ENCODE results near the gene PLPPR3. TPM values are rescaled to one million over a fixed set of nuclear protein-coding genes. Genes with fewer than 3 reads are reported as not detected.
A peak's percentile ranks its signal among the peaks of the same experiment; 100 is the strongest.

Gene PLPPR3
- total and polyA plus RNA-seq, 9 of the 15 experiments (the other 6 are each of a cell fraction or from before 2014, with no cell fraction given): 0.01 to 48.2 (median 8.6) TPM

DNA sequence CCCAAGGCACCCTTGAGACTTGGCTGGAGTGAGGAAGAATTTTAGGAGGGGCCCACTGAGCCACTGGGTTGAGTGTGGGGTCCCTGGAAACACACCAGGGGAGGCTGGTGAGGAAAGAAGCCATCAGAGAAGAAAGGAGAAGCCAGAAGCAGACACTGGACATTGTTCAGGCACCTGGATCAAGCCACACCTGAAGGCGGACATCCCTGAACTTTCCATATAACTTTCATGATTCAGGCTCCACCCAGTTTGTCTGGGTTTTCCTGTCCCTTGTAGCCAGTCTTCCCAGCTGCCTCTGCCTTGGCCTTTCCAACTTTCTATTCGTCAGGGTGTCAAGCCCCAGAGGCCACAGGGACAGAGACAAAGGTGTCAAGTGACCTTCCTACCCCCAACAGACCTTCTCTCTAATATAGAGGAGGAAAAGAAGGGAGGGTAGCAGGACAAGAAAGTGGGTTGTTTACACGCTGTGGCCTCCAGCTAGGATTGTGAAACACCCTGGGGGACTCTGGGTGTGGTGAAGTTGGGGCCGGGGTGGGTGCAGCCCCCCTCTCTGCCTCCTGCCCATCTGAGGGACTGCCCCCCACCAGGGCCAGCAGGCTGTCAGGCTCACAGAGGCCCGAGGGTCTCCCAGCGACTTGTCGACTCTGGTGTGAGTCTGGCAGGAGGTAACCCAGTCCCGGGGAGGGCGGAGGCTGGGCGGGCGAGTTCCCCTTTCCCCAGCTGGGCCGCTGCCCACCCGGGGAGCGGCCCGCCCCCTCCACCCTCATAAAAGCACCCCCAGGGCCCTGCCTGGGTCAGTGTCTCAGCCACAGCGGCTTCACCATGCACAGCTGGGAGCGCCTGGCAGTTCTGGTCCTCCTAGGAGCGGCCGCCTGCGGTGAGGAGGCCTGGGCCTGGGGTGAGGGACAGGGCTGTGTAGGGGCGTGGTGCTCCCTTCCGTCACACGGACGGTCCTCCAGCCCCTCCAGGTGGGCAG lies 37.4 kb upstream of the PLPPR3 start, which contains the start of gene CFD (continued):
- TF ChIP-seq, protein P1, sequence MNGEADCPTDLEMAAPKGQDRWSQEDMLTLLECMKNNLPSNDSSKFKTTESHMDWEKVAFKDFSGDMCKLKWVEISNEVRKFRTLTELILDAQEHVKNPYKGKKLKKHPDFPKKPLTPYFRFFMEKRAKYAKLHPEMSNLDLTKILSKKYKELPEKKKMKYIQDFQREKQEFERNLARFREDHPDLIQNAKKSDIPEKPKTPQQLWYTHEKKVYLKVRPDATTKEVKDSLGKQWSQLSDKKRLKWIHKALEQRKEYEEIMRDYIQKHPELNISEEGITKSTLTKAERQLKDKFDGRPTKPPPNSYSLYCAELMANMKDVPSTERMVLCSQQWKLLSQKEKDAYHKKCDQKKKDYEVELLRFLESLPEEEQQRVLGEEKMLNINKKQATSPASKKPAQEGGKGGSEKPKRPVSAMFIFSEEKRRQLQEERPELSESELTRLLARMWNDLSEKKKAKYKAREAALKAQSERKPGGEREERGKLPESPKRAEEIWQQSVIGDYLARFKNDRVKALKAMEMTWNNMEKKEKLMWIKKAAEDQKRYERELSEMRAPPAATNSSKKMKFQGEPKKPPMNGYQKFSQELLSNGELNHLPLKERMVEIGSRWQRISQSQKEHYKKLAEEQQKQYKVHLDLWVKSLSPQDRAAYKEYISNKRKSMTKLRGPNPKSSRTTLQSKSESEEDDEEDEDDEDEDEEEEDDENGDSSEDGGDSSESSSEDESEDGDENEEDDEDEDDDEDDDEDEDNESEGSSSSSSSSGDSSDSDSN (IDR thresholded peaks at IDR 0.05; ENCODE audit: borderline replicate concordance in 1 of 2, low read depth in 2 of 2, low read length in 2 of 2): no peak
- no peak for TF ChIP-seq RHOXF2B (CRISPR knock-in tag; conservative IDR thresholded peaks at IDR 0.05)
- TF ChIP-seq, protein P2, sequence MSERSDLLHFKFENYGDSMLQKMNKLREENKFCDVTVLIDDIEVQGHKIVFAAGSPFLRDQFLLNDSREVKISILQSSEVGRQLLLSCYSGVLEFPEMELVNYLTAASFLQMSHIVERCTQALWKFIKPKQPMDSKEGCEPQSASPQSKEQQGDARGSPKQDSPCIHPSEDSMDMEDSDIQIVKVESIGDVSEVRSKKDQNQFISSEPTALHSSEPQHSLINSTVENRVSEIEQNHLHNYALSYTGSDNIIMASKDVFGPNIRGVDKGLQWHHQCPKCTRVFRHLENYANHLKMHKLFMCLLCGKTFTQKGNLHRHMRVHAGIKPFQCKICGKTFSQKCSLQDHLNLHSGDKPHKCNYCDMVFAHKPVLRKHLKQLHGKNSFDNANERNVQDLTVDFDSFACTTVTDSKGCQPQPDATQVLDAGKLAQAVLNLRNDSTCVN (CRISPR knock-in tag; IDR thresholded peaks at IDR 0.05): no peak
- TF ChIP-seq, protein P3, sequence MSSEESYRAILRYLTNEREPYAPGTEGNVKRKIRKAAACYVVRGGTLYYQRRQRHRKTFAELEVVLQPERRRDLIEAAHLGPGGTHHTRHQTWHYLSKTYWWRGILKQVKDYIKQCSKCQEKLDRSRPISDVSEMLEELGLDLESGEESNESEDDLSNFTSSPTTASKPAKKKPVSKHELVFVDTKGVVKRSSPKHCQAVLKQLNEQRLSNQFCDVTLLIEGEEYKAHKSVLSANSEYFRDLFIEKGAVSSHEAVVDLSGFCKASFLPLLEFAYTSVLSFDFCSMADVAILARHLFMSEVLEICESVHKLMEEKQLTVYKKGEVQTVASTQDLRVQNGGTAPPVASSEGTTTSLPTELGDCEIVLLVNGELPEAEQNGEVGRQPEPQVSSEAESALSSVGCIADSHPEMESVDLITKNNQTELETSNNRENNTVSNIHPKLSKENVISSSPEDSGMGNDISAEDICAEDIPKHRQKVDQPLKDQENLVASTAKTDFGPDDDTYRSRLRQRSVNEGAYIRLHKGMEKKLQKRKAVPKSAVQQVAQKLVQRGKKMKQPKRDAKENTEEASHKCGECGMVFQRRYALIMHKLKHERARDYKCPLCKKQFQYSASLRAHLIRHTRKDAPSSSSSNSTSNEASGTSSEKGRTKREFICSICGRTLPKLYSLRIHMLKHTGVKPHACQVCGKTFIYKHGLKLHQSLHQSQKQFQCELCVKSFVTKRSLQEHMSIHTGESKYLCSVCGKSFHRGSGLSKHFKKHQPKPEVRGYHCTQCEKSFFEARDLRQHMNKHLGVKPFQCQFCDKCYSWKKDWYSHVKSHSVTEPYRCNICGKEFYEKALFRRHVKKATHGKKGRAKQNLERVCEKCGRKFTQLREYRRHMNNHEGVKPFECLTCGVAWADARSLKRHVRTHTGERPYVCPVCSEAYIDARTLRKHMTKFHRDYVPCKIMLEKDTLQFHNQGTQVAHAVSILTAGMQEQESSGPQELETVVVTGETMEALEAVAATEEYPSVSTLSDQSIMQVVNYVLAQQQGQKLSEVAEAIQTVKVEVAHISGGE (CRISPR knock-in tag; IDR thresholded peaks at IDR 0.05): 0 out of 6 replicates have a peak, but pooled peaks of 1 of the 3 experiments have one; percentile 8
- no peak for TF ChIP-seq TBP (optimal IDR thresholded peaks at IDR 0.05; ENCODE audit: low read depth, low read length)
- TF ChIP-seq TAF15 (IDR thresholded peaks at IDR 0.05; ENCODE audit: low read depth, low read length): no peak
- TF ChIP-seq TCF7L2 (IDR thresholded peaks at IDR 0.05; ENCODE audit: low read depth, low read length): no peak
- peak; percentile 44 for TF ChIP-seq ZFX (CRISPR knock-in tag; IDR thresholded peaks at IDR 0.05)
- no peak for TF ChIP-seq DMBX1 (CRISPR knock-in tag; IDR thresholded peaks at IDR 0.05; ENCODE audit: borderline replicate concordance)
- no peak for TF ChIP-seq ATF1 (CRISPR knock-in tag; IDR thresholded peaks at IDR 0.05)
- TF ChIP-seq ATF1 (tag; IDR thresholded peaks at IDR 0.05): no peak
- no peak for TF ChIP-seq STAG1 (CRISPR knock-in tag; IDR thresholded peaks at IDR 0.05; ENCODE audit: borderline replicate concordance)
- peak in 1 of 2 experiments; percentile 25; a peak in 1 of 4 replicates for TF ChIP-seq RAD21 (CRISPR knock-in tag; conservative IDR thresholded peaks at IDR 0.05 in 1 of 2, IDR thresholded peaks at IDR 0.05 in 1 of 2)
- TF ChIP-seq ZNF444 (CRISPR knock-in tag; IDR thresholded peaks at IDR 0.05): no peak
- TF ChIP-seq, protein P4, sequence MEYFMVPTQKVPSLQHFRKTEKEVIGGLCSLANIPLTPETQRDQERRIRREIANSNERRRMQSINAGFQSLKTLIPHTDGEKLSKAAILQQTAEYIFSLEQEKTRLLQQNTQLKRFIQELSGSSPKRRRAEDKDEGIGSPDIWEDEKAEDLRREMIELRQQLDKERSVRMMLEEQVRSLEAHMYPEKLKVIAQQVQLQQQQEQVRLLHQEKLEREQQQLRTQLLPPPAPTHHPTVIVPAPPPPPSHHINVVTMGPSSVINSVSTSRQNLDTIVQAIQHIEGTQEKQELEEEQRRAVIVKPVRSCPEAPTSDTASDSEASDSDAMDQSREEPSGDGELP (CRISPR knock-in tag; IDR thresholded peaks at IDR 0.05; ENCODE audit: borderline replicate concordance): 0 out of 2 replicates have a peak, but pooled peaks have one; percentile 30
- TF ChIP-seq BACH1 (tag; IDR thresholded peaks at IDR 0.05): no peak
- no peak for TF ChIP-seq ZNF23 (CRISPR knock-in tag; IDR thresholded peaks at IDR 0.05)
- TF ChIP-seq MBD2 (IDR thresholded peaks at IDR 0.05; ENCODE audit: borderline replicate concordance, low read depth): no peak

Measured in K562 (cell line).